Natural killer cell (primary cell): Measurements from ENCODE around the gene CEP170. TPM values are rescaled to one million over a fixed set of nuclear protein-coding genes. Genes with fewer than 3 reads are reported as not detected.
"Not testable (repeated sequence)": the region's sequence is repeated elsewhere in the genome, so short reads cannot be mapped to it uniquely, and the experiment has no call there.

ENCODE experiments used
- ATAC-seq, 3 donors: fragments of 150-1000 bp in 2 of 3; fragments of 200-7000 bp in 1 of 3; cut with Tn5 transposase; 1 replicate in 1 of 3; 2 replicates in 2 of 3; pipeline ENCODE4 v1.10.0; 2021; ENCODE audit warnings: mild to moderate bottlenecking in 2 of 3, moderate library complexity in 2 of 3
- DNase-seq, 2 donors: peaks; one replicate each; pipeline versions ENCODE4 v3.0.0 to v3.0.0-alpha.2; 2013 to 2021; ENCODE audit warnings: mixed read lengths in 1 of 2
- H3K27ac ChIP-seq: one replicate; pipeline ENCODE4 v1.5.1; 2013; ENCODE audit warnings: mild to moderate bottlenecking, low read length
- H3K27me3 ChIP-seq: one replicate; pipeline ENCODE4 v1.6.1; 2013; ENCODE audit warnings: low read length; ENCODE audit not compliant: control insufficient read depth, insufficient read depth
- H3K36me3 ChIP-seq: one replicate; pipeline ENCODE4 v1.6.1; 2013; ENCODE audit warnings: low read length; ENCODE audit not compliant: control insufficient read depth, insufficient read depth
- H3K4me1 ChIP-seq: one replicate; pipeline ENCODE4 v1.6.1; 2013; ENCODE audit warnings: low read length; ENCODE audit not compliant: control insufficient read depth, insufficient read depth
- H3K4me3 ChIP-seq: one replicate; pipeline ENCODE4 v1.5.1; 2013; ENCODE audit warnings: low read length
- H3K9me3 ChIP-seq: one replicate; pipeline ENCODE4 v1.6.1; 2013; ENCODE audit warnings: low read length; ENCODE audit not compliant: control insufficient read depth, insufficient read depth
- H3K27ac Mint-ChIP-seq, 2 donors: one replicate each; pipeline ENCODE4 v1.8.0; 2022; ENCODE audit warnings: mild to moderate bottlenecking in 2 of 2, mixed read lengths in 2 of 2, moderate library complexity in 1 of 2
- H3K27me3 Mint-ChIP-seq, 2 donors: one replicate each; pipeline ENCODE4 v1.8.0; 2022; ENCODE audit warnings: low read depth in 2 of 2, mixed read lengths in 2 of 2
- H3K36me3 Mint-ChIP-seq: one replicate; pipeline ENCODE4 v1.8.0; 2022; ENCODE audit warnings: mixed read lengths
- H3K4me1 Mint-ChIP-seq, 2 donors: one replicate each; pipeline ENCODE4 v1.8.0; 2022; ENCODE audit warnings: mixed read lengths in 2 of 2
- H3K4me3 Mint-ChIP-seq: one replicate; pipeline ENCODE4 v1.8.0; 2022; ENCODE audit warnings: mild to moderate bottlenecking, moderate library complexity, mixed read lengths
- H3K9me3 Mint-ChIP-seq, 2 donors: one replicate each; pipeline ENCODE4 v1.8.0; 2022; ENCODE audit warnings: mixed read lengths in 2 of 2
- WGBS: methylation state at CpG from one replicate; pipeline ENCODE4 v1.1.7; 2013; ENCODE audit warnings: missing lambda C conversion rate; ENCODE audit not compliant: insufficient coverage; 5-methylcytosine and 5-hydroxymethylcytosine counted together
- intact Hi-C: fragments of 100-400 bp; cut with micrococcal nuclease; formaldehyde crosslinking; loops from one replicate; pipeline ENCODE4 v1.14.2; 2022
- total RNA-seq, 4 donors: library from RNA; stranded (reverse); fragments of 120-200 nt in 1 of 4; gene quantifications; one replicate each; pipeline versions ENCODE4 v1.2.3 to v1.2.4, GENCODE V29; 2013 to 2022

CEP170 gene
- total RNA-seq, 3 donors from 2014 or later (not counting 1 experiment from before 2014, with no cell fraction given), result 13.5 to 22.7 (median 19.1) TPM

DNA sequence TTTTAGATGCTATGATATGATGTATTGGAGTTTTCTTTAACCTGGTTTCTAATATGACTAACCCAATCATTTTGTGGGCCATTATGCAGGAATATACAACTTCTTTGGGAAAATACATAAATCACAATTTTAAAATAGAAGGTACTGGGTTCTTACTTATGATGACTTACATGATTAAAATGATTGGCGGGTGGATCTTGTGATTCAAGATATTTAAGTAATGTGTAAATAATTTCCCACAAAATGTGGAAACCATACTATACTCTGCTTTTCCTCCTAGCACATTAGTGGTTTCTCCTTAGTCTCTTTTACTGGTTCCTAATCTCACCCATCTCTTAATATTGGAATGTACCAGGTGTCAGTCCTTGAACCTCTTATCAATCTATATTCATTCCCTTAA lies 50.7 kb downstream of the CEP170 start:
- H3K9me3 Mint-ChIP-seq, H3K4me3 ChIP-seq, H3K27ac Mint-ChIP-seq, H3K4me1 ChIP-seq, H3K9me3 ChIP-seq, intact Hi-C loops, H3K4me3 Mint-ChIP-seq, H3K36me3 ChIP-seq, H3K36me3 Mint-ChIP-seq, ATAC-seq, DNase-seq, H3K27ac ChIP-seq, H3K4me1 Mint-ChIP-seq, H3K27me3 Mint-ChIP-seq, H3K27me3 ChIP-seq: not testable (repeated sequence)
- WGBS, result no CpG with 5 or more reads among the region's 1 CpG

- H3K4me3 Mint-ChIP-seq, H3K9me3 Mint-ChIP-seq, H3K4me1 ChIP-seq, DNase-seq, H3K9me3 ChIP-seq, H3K36me3 Mint-ChIP-seq, H3K27me3 ChIP-seq, ATAC-seq, H3K27ac Mint-ChIP-seq, H3K36me3 ChIP-seq, H3K27ac ChIP-seq, H3K4me3 ChIP-seq, intact Hi-C loops, H3K27me3 Mint-ChIP-seq, H3K4me1 Mint-ChIP-seq: not testable (repeated sequence)
- no CpG with 5 or more reads among the region's 4 CpGs for whole genome bisulfite sequencing
Observed at GRCh38 chr1:243203196-243203595, 51.9 kb downstream of the CEP170 start.

- H3K4me1 ChIP-seq, H3K27ac Mint-ChIP-seq, H3K4me3 ChIP-seq, H3K9me3 ChIP-seq, H3K4me1 Mint-ChIP-seq, ATAC-seq, H3K4me3 Mint-ChIP-seq, H3K36me3 ChIP-seq, DNase-seq, H3K36me3 Mint-ChIP-seq, H3K27ac ChIP-seq, H3K27me3 ChIP-seq, H3K9me3 Mint-ChIP-seq, H3K27me3 Mint-ChIP-seq, intact Hi-C loops: not testable (repeated sequence)
- 100% methylated on average over 1 of the region's 2 CpGs for WGBS
Observed at GRCh38 chr1:243201316-243201715, 53.8 kb downstream of the CEP170 start.

GRCh38 chr1:243197524-243197923 lies 57.6 kb downstream of the CEP170 start:
- intact Hi-C loops, result not testable (repeated sequence)
- no CpG with 5 or more reads among the region's 6 CpGs for WGBS

DNA sequence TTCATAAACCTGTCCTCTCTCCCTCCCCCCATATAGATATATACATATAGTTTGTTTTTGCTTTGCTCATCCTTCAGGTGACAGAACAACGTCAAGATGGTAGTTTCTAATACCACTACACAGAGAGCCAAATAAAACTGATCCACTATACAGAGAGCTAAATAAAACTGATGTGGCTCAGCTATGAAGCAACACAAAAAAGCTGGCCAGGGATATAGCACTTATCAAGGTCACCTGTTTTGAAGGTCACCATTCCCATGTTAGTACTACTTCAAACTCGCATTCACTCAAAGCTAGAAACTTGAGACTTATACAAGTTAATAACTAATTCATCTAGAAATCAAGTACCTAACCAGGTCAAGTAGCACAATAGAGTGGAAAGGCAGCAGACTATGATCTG lies 61.8 kb downstream of the CEP170 start:
- H3K4me3 ChIP-seq, intact Hi-C loops, H3K36me3 ChIP-seq, H3K9me3 Mint-ChIP-seq, H3K27ac Mint-ChIP-seq, H3K27me3 Mint-ChIP-seq, H3K9me3 ChIP-seq, H3K36me3 Mint-ChIP-seq, DNase-seq, H3K4me1 Mint-ChIP-seq, H3K4me1 ChIP-seq, H3K27me3 ChIP-seq, H3K4me3 Mint-ChIP-seq, H3K27ac ChIP-seq, ATAC-seq: not testable (repeated sequence)
- WGBS, result 100% methylated on average over 1 of the region's 2 CpGs

More at GRCh38 chr1:243197524-243197923, 57.6 kb downstream of the CEP170 start:
- not testable (repeated sequence) for H3K27me3 Mint-ChIP-seq, H3K4me3 Mint-ChIP-seq, ATAC-seq, H3K9me3 Mint-ChIP-seq, H3K27ac ChIP-seq, H3K4me1 Mint-ChIP-seq, H3K4me1 ChIP-seq, H3K4me3 ChIP-seq, DNase-seq, H3K27me3 ChIP-seq, H3K36me3 Mint-ChIP-seq, H3K36me3 ChIP-seq, H3K27ac Mint-ChIP-seq, H3K9me3 ChIP-seq

DNA sequence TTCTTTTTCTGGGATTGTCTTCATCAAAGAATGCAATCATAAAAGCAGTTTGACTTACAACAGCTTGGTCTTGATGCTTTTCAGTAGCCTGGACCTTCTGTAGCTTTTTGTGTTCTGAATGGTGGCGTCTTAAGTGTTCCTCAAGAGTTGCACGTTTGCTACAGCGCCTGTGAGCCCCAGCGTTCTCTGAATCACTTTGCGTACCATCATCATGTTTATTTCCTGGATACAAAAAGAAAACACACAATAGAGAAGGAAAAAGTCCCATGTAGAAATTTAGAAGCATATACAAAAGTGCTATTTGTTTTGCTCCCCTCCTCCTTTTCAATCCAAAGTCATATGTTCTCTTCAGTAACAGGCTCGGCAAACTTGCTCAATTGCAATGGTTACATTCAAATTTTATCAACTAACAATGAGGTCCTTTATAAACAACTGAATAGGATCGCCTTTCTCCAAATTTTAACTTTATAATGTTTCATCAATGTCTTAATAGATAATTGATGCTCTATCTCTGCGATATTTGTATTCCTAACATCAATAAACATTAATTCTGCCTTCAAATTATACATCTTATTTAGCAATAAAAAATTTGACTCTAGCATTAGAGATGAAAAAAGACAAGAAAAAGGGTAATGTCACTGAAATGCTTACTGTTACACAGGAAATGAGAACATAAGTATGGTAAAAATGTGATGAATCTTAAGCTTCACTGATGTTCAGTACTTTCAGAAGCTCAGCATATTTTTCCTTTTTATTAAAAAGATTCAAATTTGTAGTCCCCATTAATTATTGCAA lies 68.7 kb downstream of the CEP170 start:
- H3K4me1 Mint-ChIP-seq, H3K4me3 ChIP-seq, H3K36me3 Mint-ChIP-seq, H3K27ac Mint-ChIP-seq, intact Hi-C loops, H3K4me1 ChIP-seq, H3K27me3 Mint-ChIP-seq, H3K27me3 ChIP-seq, H3K9me3 Mint-ChIP-seq, DNase-seq, H3K36me3 ChIP-seq, H3K9me3 ChIP-seq, ATAC-seq, H3K27ac ChIP-seq, H3K4me3 Mint-ChIP-seq: not testable (repeated sequence)
- 100% methylated on average over 5 of the region's 8 CpGs for WGBS

- intact Hi-C loops, result not testable (repeated sequence)
- WGBS, result 97% methylated on average over 7 of the region's 7 CpGs
Observed at GRCh38 chr1:243184787-243185186, 70.3 kb downstream of the CEP170 start.

DNA sequence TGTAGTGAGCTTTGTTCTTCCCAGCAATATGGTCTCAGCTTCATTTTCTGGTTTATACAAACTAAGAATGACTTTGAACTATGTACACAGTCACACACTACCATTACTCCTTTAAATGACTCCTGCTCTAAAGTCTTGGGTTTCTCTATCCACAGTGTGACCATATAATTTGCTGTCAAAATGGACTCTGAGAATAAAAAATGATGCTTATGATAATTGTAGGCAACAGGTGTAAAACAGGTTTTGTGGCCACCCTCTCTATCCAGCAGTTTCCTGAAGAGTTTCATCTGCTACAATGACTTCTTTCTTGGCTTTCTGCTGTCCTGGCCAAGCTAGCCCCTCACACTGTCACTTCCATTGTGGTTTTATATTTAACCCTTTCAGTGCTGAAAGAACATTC lies 71.4 kb downstream of the CEP170 start:
- DNase-seq, H3K4me1 Mint-ChIP-seq, H3K36me3 Mint-ChIP-seq, ATAC-seq, H3K9me3 ChIP-seq, H3K27me3 Mint-ChIP-seq, intact Hi-C loops, H3K27ac ChIP-seq, H3K27me3 ChIP-seq, H3K27ac Mint-ChIP-seq, H3K4me3 ChIP-seq, H3K36me3 ChIP-seq, H3K9me3 Mint-ChIP-seq, H3K4me1 ChIP-seq, H3K4me3 Mint-ChIP-seq: not testable (repeated sequence)

More at GRCh38 chr1:243184787-243185186, 70.3 kb downstream of the CEP170 start:
- not testable (repeated sequence) for H3K4me3 Mint-ChIP-seq, H3K4me1 ChIP-seq, H3K27me3 ChIP-seq, H3K27ac ChIP-seq, H3K36me3 Mint-ChIP-seq, H3K9me3 ChIP-seq, H3K36me3 ChIP-seq, H3K4me1 Mint-ChIP-seq, DNase-seq, H3K27ac Mint-ChIP-seq, ATAC-seq, H3K9me3 Mint-ChIP-seq, H3K27me3 Mint-ChIP-seq, H3K4me3 ChIP-seq
